CD4-positive, alpha-beta T cell treated with Interleukin-15 for 1 hour (primary cell): ENCODE data around the gene KCTD1.

ENCODE experiments used
- DNase-seq: peaks from one replicate; pipeline ENCODE4 v3.0.0-alpha.2; 2020

KCTD1 gene

GRCh38 chr18:26424428-26425147 lies 123.8 kb downstream of the KCTD1 start:
- DNase-seq = no peak

- DNase-seq = no peak
Observed at GRCh38 chr18:26422472-26423162, 125.7 kb downstream of the KCTD1 start.

- no peak for DNase-seq
Observed at GRCh38 chr18:26421931-26422330, 126.4 kb downstream of the KCTD1 start.

DNA sequence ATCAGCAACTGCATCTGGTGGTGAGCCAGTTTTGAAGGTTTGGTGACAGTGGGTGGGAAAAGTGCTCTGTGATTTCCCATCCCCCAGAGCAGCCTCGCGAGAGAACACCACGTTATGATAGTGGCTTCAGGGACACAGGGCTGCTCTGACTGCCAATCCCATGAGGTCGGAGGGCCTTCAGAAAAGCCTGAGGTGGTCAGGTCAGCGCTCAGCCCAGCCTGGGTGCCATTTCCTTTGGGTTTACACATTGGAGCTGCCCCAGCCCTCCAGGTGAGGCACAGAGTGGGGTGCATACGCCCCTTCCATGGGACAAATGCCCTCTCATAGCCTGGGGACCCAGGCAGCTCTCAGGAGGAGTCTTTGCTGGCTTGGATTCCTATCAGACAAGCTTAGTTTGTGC lies 126.8 kb downstream of the KCTD1 start:
- DNase-seq = no peak

DNA sequence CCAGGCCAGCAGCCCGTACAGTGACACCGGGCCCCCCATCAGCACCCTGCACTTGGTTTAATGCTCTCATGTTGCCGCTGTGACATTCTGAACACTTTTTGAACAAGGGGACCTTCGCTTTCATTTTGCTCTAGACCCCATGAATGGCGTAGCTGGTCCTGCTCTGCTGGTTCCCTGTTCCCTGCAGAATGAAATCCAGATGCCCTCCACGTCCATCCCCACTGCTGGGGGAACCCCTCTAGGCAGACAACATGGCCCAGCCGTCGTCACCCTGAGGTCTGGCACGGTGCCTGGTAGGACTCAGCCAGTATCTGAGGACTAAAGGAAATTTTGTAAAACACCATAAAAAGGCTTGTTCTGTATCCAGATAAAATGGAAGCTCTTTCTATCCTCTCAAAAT lies 128.6 kb downstream of the KCTD1 start:
- no peak for DNase-seq

DNA sequence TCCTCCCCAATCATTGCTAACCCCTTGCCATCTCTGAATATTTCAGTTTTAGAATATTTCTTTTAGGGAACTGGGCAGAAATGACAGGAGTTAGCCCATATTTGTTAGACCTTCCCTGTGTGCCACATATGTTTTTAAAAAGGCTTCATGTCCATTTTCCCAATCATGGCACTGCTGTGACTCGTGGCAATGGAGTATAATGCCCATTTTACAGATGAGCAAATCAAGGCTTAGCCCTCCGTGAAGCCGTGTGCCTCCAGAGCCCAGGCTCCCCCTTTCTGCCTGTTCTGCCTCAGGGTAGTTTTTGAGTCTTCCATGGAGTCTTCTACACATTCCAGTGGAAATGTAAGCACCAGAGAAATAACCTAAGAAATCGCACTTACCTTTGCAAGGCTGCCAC lies 130.1 kb downstream of the KCTD1 start:
- no peak for DNase-seq

GRCh38 chr18:26417190-26417589 lies 131.2 kb downstream of the KCTD1 start:
- DNase-seq = no peak

- DNase-seq = no peak
Observed at GRCh38 chr18:26416652-26417150, 131.7 kb downstream of the KCTD1 start.

DNA sequence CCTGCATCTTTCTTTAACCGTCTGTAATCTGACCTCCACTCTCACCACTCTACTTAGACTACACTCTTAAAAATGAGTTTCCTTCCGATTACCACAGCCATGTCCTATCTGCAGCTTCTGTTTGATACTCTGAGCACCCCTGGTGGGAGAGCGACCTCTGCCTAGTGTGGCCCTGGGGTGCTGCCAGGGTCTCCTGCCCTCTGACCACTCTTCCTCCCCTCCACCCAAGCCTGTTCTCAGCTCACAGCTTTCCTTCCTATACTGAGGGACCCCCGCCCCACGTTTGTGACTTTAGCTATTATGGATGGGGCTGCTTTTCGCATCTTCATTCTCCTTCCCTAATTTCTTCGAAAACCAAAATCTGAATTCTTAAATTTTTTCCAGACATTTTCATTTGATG lies 132.7 kb downstream of the KCTD1 start:
- DNase-seq = no peak

DNA sequence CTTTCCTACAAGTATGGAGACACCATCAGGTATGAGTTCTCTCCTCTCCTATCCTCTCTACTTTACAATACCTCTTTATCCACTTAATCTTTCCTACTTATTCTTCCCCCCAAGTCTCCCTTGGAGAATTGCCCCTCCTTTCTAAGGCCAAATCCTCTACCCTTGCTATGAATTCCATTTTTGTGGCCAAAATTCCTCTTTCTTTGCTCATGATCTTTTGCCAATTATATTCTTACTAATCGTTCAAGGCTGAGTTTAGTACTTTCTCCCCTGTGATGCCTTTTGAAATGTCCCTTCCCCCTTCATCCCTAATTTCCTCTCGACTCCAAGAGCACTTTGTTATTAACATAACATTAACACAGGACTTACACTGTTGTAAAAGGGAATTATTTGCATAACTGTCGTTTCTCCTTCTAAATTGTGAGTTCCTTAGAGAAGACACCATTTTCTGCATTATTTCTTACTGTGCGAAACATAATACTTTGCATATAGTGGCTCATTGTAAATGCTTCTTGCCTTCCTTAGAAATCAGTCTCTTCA lies 133.4 kb downstream of the KCTD1 start:
- no peak for DNase-seq

GRCh38 chr18:26409091-26409490 lies 139.3 kb downstream of the KCTD1 start:
- no peak for DNase-seq

DNA sequence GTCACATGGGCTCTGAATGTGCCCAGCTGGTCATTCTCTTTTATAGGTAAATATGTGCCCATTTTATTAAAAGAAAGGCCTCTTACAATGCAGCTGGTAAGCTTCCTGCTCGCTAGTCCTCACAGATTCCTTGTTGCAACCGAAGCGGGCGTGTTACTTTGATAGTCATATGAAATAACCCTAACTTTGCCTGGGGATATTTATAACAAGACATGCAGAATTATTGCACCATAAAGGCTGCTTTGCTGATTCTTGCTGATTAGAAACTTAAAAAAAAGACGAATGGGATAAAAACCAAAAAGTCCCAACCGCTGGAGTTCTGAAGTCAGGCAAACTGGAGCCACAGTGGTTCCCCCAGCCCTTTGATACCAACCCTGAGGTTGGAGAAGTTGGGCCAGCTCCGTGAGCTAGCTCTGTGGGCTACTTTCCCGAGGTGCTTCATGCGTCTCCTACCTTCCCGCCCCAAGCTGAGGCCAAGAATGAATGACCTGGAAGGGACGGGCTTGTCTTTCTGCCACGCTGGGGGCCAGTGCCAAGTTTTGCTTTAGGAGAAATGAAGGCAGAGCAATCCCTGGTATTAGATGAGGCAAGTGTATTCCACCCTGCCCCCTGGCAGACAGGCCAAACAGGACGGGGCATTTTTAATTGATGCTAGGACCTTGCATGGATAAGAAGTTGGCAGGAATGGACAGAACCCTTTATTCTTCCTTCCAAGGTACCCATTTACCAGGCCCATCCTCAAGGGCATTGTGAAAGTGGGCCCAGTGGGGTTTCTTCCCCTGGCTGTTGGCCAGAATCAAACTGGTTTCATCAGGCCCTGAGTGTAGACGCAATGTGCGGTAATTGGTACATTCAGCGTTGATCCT lies 140.4 kb downstream of the KCTD1 start:
- no peak for DNase-seq

GRCh38 chr18:26406854-26407517 lies 141.4 kb downstream of the KCTD1 start:
- DNase-seq = no peak

GRCh38 chr18:26406324-26406723 lies 142.0 kb downstream of the KCTD1 start:
- DNase-seq = no peak

DNA sequence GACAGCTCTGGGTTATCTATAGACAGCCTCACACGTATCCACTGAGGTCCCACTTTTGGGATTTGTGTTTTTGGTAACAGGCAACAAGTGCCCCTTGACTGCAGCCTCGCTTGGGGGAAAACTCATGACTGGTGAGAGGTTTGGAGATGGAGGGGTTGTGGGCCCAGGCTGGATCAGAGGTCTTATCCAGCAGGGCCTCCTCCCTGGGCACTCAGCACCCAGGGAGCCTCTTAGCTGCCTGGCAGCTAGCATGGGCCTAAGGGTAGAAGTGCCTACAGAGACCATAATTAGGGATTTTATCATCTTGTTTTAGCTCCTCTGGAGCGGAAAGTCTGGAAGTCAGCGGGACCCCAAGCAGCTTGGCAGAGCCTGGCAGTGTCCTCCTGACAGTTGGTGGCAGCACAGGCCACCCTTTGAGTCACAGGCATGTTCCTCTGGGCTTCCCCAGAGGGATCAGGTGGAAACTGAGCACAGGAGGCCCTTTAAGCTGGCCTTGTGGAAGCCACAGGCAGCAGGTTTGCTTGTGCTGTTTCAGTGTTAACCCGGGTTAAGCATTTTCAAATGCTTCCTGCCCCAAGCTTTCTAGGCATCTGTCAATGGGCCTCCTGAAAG lies 143.1 kb downstream of the KCTD1 start:
- no peak for DNase-seq
